Measurements from ENCODE around the gene RASA2. TPM values are rescaled to one million over a fixed set of nuclear protein-coding genes. Genes with fewer than 3 reads are reported as not detected.

The RASA2 gene
- total and polyA plus RNA-seq, 2 of the 8 experiments (the other 6 are each of a cell fraction or from before 2014, with no cell fraction given) = 3.5 to 15.9 TPM

DNA sequence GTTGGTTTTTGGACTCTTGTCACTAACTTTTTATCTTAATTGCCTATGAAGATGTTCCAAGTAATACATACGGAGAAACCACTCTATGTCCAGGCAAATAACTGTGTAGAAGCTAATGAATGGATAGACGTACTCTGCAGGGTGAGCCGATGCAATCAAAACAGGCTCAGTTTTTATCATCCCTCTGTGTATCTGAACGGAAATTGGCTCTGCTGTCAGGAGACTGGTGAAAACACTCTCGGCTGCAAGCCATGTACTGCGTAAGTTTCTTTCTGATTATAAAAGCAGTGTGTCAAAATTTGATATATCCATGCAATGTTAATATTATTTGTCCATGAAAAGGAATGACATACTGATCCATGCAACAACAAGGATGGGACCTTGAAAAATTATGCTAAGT is 121.6 kb downstream of the RASA2 start:
- Histone ChIP-seq H3K27ac (ENCODE audit: low read depth, low read length) (no peak overlapping the region), H3K4me2 (ENCODE audit: insufficient read depth in 1 of 2, low read depth in 2 of 2, low read length in 2 of 2) (no peak overlapping the region), H3K36me3 (ENCODE audit: control insufficient read depth in 2 of 4, insufficient read depth in 4 of 4, low read length in 3 of 4) (peaks cover 2 to 25% (median 7%) of the 10 kb centered on the region in 4 experiments; a peak in 5 of 8 replicates), H2BK120ac (replicated peaks; ENCODE audit: low read depth, low read length) (no peak overlapping the region), H4K20me1 (replicated peaks in 1 of 2; ENCODE audit: control insufficient read depth in 1 of 2, insufficient read depth in 2 of 2, low read length in 2 of 2) (no peaks in the 10 kb centered on the region), H2AFZ (ENCODE audit: low read length) (no peak overlapping the region), H2BK20ac (ENCODE audit: low read length) (no peak overlapping the region), H2AK5ac (ENCODE audit: low read depth, low read length) (no peak overlapping the region), H3K79me1 (ENCODE audit: low read depth, low read length) (no peaks in the 10 kb centered on the region), H3K14ac (ENCODE audit: insufficient read length) (no peak overlapping the region), H4K5ac (ENCODE audit: insufficient read length, low read depth, low read length) (no peak overlapping the region), H2BK12ac (ENCODE audit: low read depth, low read length) (no peak overlapping the region), H3K9ac (replicated peaks in 1 of 4; ENCODE audit: extremely low read depth in 1 of 4, low read depth in 3 of 4, low read length in 3 of 4) (no peak overlapping the region), H3K4ac (replicated peaks; ENCODE audit: insufficient read length, low read depth, low read length) (no peak overlapping the region), H3K4me1 (replicated peaks in 1 of 4; ENCODE audit: control insufficient read depth in 3 of 4, insufficient read depth in 4 of 4, low read length in 3 of 4) (no peaks in the 10 kb centered on the region), H2BK15ac (ENCODE audit: low read length) (no peak overlapping the region), H4K91ac (replicated peaks; ENCODE audit: insufficient read length, low read length) (no peak overlapping the region), H3K9me3 (ENCODE audit: insufficient read depth in 2 of 2, low read depth in 1 of 2, low read length in 1 of 2) (no peaks in the 10 kb centered on the region), H3K27me3 (replicated peaks in 1 of 4; ENCODE audit: control insufficient read depth in 3 of 4, extremely low read depth in 1 of 4, insufficient read depth in 3 of 4, low read length in 3 of 4) (no peaks in the 10 kb centered on the region), H2BK5ac (ENCODE audit: low read depth, low read length) (no peak overlapping the region), H3K56ac (replicated peaks; ENCODE audit: insufficient read length, low read depth, low read length) (no peak overlapping the region), H4K8ac (ENCODE audit: extremely low read depth, insufficient read depth, low read length) (no peak overlapping the region), H3K23me2 (ENCODE audit: low read depth, low read length) (no peaks in the 10 kb centered on the region; the same call in 1 of the 2 replicates), H3K4me3 (ENCODE audit: extremely low read depth in 1 of 4, insufficient read depth in 2 of 4, low read depth in 3 of 4, low read length in 4 of 4) (no peak overlapping the region), H3K79me2 (ENCODE audit: control insufficient read depth in 1 of 2, insufficient read depth in 2 of 2, low read length in 2 of 2) (no peaks in the 10 kb centered on the region), H3K18ac (ENCODE audit: extremely low read depth, low read length) (no peak overlapping the region), H3K23ac (ENCODE audit: insufficient read length) (no peak overlapping the region)
- 89% methylated on average over 6 of the region's 6 CpGs; no CpG with 5 or more reads in 1 of the 2 experiments for WGBS, 2 experiments (ENCODE audit: extremely low coverage in 1 of 2, insufficient coverage in 1 of 2, insufficient read length in 1 of 2, insufficient replicate concordance in 2 of 2, low coverage in 1 of 2, low lambda C conversion rate in 2 of 2, missing lambda C conversion rate in 1 of 2)
- ChIA-PET CTCF (ENCODE audit: partially characterized antibody) (interaction anchor here (2.4 kb wide), 1 partner anchor 37 kb away, joined by 8 read pairs; no protein-coding TSS in a partner anchor), POLR2A (ENCODE audit: partially characterized antibody) (no interaction called here)
- no peak for TF ChIP-seq TAF7 (optimal IDR thresholded peaks at IDR 0.05; ENCODE audit: borderline replicate concordance, low read depth, low read length)
- FAIRE-seq (no peak), DNase-seq (ENCODE audit: low read depth in 1 of 2, low spot score in 2 of 2) (no peak)

All from H1 (cell line).